OCI-LY1 (cell line): ENCODE measurements around the gene IL20RB.

Experiments
- H2AFZ ChIP-seq: fragments of 200-600 bp; sonication (generic), shearing (Covaris generic); 2 replicates; pipeline ENCODE4 v1.6.0; 2014; ENCODE audit warnings: antibody characterized with exemption, mild to moderate bottlenecking, low read length
- H3F3A ChIP-seq: fragments of 200-600 bp; sonication (generic), shearing (Covaris generic); 2 replicates; pipeline ENCODE4 v1.6.0; 2014; ENCODE audit warnings: mild to moderate bottlenecking, antibody characterized with exemption, low read length, moderate library complexity; ENCODE audit not compliant: insufficient read depth
- H3K27ac ChIP-seq: fragments of 200-600 bp; sonication (generic); 2 replicates; pipeline ENCODE4 v1.5.1; 2014; ENCODE audit warnings: low read length, mixed run types, mild to moderate bottlenecking, low read depth; ENCODE audit not compliant: poor library complexity, severe bottlenecking
- H3K27me3 ChIP-seq: fragments of 200-600 bp; sonication (generic); 2 replicates; pipeline ENCODE4 v1.6.0; 2014; ENCODE audit warnings: antibody characterized with exemption, mild to moderate bottlenecking, low read length, moderate library complexity; ENCODE audit not compliant: insufficient read depth
- H3K36me3 ChIP-seq: fragments of 200-600 bp; sonication (generic); 2 replicates; pipeline ENCODE4 v1.6.1; 2014; ENCODE audit warnings: mild to moderate bottlenecking, antibody characterized with exemption, low read length, moderate library complexity, mixed read lengths; ENCODE audit not compliant: insufficient read depth
- H3K4me1 ChIP-seq: fragments of 200-600 bp; sonication (generic); 2 replicates; pipeline ENCODE4 v1.5.1; 2014; ENCODE audit warnings: mild to moderate bottlenecking, low read length, moderate library complexity; ENCODE audit not compliant: insufficient read depth, severe bottlenecking
- H3K4me2 ChIP-seq: fragments of 200-600 bp; sonication (generic), shearing (Covaris generic); 2 replicates; pipeline ENCODE4 v1.6.1; 2014; ENCODE audit warnings: low read length
- H3K4me3 ChIP-seq: fragments of 200-600 bp; sonication (generic); 2 replicates; pipeline ENCODE4 v1.5.1; 2014; ENCODE audit warnings: low read length, low read depth, mild to moderate bottlenecking, mixed read lengths; ENCODE audit not compliant: poor library complexity, severe bottlenecking
- H3K79me2 ChIP-seq: fragments of 200-600 bp; shearing (Covaris generic); 2 replicates; pipeline ENCODE4 v1.6.1; 2016; ENCODE audit warnings: mixed run types, low read length, mixed read lengths; ENCODE audit not compliant: insufficient read depth
- H3K9ac ChIP-seq: fragments of 200-600 bp; sonication (generic), shearing (Covaris generic); 2 replicates; pipeline ENCODE4 v1.6.1; 2014; ENCODE audit warnings: mild to moderate bottlenecking, low read length, mixed read lengths
- H3K9me2 ChIP-seq: fragments of 200-600 bp; sonication (generic), shearing (Covaris generic); 2 replicates; pipeline ENCODE4 v1.6.1; 2014; ENCODE audit warnings: low read depth, mild to moderate bottlenecking, low read length, mixed read lengths
- H3K9me3 ChIP-seq: fragments of 200-600 bp; shearing (Covaris generic); 2 replicates; pipeline ENCODE4 v1.6.1; 2014; ENCODE audit warnings: low read length, mixed read lengths
- H4K20me1 ChIP-seq: fragments of 200-600 bp; sonication (generic), shearing (Covaris generic); 2 replicates; pipeline ENCODE4 v1.6.0; 2016; ENCODE audit warnings: mild to moderate bottlenecking, low read length; ENCODE audit not compliant: insufficient read depth
- EZH2 ChIP-seq: fragments of 200-600 bp; sonication (generic), shearing (Covaris generic); IDR thresholded peaks from 2 replicates; pipeline ENCODE4 v1.8.0; 2017; ENCODE audit warnings: borderline replicate concordance, mixed run types, mild to moderate bottlenecking, antibody characterized with exemption, low read length, moderate library complexity, mixed read lengths
- TF ChIP-seq, protein P1 (sequence below): fragments of 200-600 bp; sonication (generic), shearing (Covaris generic); IDR thresholded peaks from 2 replicates; pipeline ENCODE4 v1.5.1; 2017; ENCODE audit warnings: mild to moderate bottlenecking, antibody characterized with exemption, low read length, moderate library complexity, mixed read lengths

Gene IL20RB

DNA sequence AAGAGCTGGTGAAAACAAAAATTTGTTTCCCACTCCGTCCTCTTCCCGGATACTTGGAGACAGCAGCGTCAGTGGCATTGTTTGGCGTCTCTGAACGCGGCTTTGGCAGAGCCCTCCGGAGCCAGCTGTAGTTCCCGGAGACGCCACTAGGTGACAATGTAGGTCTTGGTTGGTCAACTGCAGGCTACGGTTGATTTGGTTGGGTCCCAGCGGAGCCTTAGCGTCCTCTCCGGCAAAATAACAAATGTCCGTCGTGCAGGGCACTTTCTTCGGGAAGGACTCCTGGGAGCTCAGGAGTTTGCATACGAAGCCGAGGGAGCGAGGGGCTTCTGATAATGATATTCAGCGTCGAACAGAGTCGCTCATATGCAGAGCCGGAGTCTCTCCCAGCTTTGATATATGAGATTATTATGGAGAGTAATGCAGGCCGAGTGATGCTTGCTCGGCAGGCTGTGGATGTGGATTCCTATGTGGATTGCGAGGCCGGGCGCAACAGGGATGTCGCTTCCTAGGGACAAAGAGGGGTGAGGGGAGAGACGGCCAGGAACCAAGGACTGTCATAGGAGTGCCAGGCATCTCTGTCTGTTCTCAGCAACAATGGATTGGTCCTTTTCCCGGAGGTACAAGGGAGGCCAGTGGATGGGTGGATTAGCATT is 74.8 kb downstream of the IL20RB start:
- Histone ChIP-seq H3K9me3 (no peaks in the 10 kb centered on the region), H3K4me2 (peak overlapping the region; percentile 19; the same call in 1 of the 2 replicates), H4K20me1 (no peaks in the 10 kb centered on the region), H3K27ac (no peak overlapping the region), H3K9me2 (no peaks in the 10 kb centered on the region), H3K4me3 (no peak overlapping the region), H3F3A (no peaks in the 10 kb centered on the region), H3K27me3 (no peaks in the 10 kb centered on the region), H3K79me2 (no peaks in the 10 kb centered on the region), H3K4me1 (peaks cover 5% of the 10 kb centered on the region), H2AFZ (no peak overlapping the region), H3K36me3 (no peaks in the 10 kb centered on the region), H3K9ac (no peak overlapping the region)
- no peak for TF ChIP-seq EZH2
- TF ChIP-seq, protein P1, sequence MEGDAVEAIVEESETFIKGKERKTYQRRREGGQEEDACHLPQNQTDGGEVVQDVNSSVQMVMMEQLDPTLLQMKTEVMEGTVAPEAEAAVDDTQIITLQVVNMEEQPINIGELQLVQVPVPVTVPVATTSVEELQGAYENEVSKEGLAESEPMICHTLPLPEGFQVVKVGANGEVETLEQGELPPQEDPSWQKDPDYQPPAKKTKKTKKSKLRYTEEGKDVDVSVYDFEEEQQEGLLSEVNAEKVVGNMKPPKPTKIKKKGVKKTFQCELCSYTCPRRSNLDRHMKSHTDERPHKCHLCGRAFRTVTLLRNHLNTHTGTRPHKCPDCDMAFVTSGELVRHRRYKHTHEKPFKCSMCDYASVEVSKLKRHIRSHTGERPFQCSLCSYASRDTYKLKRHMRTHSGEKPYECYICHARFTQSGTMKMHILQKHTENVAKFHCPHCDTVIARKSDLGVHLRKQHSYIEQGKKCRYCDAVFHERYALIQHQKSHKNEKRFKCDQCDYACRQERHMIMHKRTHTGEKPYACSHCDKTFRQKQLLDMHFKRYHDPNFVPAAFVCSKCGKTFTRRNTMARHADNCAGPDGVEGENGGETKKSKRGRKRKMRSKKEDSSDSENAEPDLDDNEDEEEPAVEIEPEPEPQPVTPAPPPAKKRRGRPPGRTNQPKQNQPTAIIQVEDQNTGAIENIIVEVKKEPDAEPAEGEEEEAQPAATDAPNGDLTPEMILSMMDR = peak; percentile 96

DNA sequence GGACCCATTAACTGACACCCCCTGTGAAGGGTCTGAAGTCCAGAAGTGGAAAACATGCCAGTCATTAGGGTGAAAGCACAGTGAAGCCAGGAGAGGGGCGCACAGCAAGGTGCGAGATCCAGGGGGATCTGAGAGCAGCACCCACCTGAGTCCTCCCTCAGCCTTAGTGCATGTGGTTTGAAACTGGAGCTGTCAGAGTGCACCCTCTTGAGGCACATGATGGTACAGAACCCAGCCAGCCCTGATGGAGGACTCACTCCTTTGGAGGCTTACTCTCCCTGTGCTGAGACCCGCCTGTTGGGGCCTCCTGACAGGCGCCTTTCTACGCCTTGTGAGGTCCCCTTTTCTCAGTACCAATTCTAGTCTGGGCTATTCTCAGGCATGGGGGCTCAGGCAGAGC is 77.8 kb downstream of the IL20RB start:
- Histone ChIP-seq H3F3A (no peaks in the 10 kb centered on the region), H3K36me3 (no peaks in the 10 kb centered on the region), H3K9ac (no peak overlapping the region), H3K27ac (no peak overlapping the region), H3K4me1 (peaks cover 5% of the 10 kb centered on the region), H3K9me3 (no peaks in the 10 kb centered on the region), H3K4me3 (no peak overlapping the region), H4K20me1 (no peaks in the 10 kb centered on the region), H3K4me2 (no peak overlapping the region), H2AFZ (no peak overlapping the region), H3K79me2 (no peaks in the 10 kb centered on the region), H3K9me2 (no peaks in the 10 kb centered on the region), H3K27me3 (no peaks in the 10 kb centered on the region)
- TF ChIP-seq, protein P1 = peak; percentile 65
- TF ChIP-seq EZH2 = no peak

DNA sequence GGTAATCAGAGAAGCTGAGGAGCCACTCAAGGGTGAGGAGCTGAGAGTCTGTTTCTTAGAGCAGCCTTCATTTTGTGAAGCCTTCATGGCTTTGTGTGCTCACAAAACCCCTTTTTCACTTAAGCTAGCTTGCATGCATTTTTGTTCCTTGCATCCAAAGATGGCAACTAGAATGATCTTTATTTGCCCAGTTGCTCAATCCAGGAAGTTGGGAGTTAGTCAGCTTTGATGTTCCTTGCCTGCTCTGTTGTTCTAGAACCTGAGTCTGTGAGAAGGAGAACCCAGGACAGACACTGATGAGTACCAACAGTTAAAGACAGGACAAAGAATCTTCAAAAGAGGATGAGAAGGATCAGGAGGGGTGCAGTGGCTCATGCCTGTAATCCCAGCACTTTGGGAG is 81.8 kb downstream of the IL20RB start:
- H3F3A ChIP-seq = no peaks in the 10 kb centered on the region
- H3K4me2 ChIP-seq = no peak overlapping the region
- no peaks in the 10 kb centered on the region for H3K27me3 ChIP-seq
- H3K9ac ChIP-seq = no peak overlapping the region
- H4K20me1 ChIP-seq = no peaks in the 10 kb centered on the region
- no peak overlapping the region for H3K27ac ChIP-seq
- no peak for TF ChIP-seq EZH2
- TF ChIP-seq, protein P1 = no peak
- no peaks in the 10 kb centered on the region for H3K4me1 ChIP-seq
- no peaks in the 10 kb centered on the region for H3K9me2 ChIP-seq
- no peaks in the 10 kb centered on the region for H3K79me2 ChIP-seq
- H3K9me3 ChIP-seq = no peaks in the 10 kb centered on the region
- no peak overlapping the region for H3K4me3 ChIP-seq
- no peaks in the 10 kb centered on the region for H3K36me3 ChIP-seq
- H2AFZ ChIP-seq = no peak overlapping the region
